LNCAP (cell line): ENCODE measurements around the gene CADM3.

Source experiments
- TF ChIP-seq, protein P1 (sequence below): fragments of 450-650 bp; IDR thresholded peaks from 2 replicates; pipeline ENCODE4 v1.5.1; 2017; ENCODE audit warnings: mild to moderate bottlenecking

Gene CADM3

GRCh38 chr1:159163614-159164228 lies 7.7 kb upstream of the CADM3 start:
- TF ChIP-seq, protein P1, sequence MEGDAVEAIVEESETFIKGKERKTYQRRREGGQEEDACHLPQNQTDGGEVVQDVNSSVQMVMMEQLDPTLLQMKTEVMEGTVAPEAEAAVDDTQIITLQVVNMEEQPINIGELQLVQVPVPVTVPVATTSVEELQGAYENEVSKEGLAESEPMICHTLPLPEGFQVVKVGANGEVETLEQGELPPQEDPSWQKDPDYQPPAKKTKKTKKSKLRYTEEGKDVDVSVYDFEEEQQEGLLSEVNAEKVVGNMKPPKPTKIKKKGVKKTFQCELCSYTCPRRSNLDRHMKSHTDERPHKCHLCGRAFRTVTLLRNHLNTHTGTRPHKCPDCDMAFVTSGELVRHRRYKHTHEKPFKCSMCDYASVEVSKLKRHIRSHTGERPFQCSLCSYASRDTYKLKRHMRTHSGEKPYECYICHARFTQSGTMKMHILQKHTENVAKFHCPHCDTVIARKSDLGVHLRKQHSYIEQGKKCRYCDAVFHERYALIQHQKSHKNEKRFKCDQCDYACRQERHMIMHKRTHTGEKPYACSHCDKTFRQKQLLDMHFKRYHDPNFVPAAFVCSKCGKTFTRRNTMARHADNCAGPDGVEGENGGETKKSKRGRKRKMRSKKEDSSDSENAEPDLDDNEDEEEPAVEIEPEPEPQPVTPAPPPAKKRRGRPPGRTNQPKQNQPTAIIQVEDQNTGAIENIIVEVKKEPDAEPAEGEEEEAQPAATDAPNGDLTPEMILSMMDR, result no peak

- TF ChIP-seq, protein P1, result no peak
Measured at GRCh38 chr1:159168043-159168442, 3.4 kb upstream of the CADM3 start.

DNA sequence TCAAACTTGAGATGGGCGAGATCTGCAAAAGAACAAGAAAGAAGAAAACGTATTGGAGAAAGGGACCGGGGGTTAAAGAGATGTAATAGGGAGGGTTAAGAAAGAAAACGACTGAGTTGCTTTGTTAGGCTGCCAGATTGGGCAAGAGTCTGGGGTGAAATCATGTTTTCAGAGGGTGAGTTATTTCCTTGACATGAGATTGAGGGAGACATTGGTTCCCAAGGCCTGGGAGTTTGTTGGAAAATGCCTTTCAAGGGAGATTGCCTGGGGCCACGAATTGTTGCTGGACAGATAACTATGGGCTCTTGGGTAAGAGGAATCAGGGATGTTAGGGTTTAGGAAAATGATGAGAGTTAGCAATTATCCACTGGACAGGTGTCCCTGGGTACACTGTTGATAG lies 776 bp upstream of the CADM3 start:
- TF ChIP-seq, protein P1, result no peak

- TF ChIP-seq, protein P1, result no peak
Measured at GRCh38 chr1:159171688-159172501, 480 bp downstream of the CADM3 start.

GRCh38 chr1:159172614-159173291 lies 1.3 kb downstream of the CADM3 start:
- TF ChIP-seq, protein P1, result no peak

- TF ChIP-seq, protein P1, result no peak
Measured at GRCh38 chr1:159173320-159173719, 1.9 kb downstream of the CADM3 start.

GRCh38 chr1:159175571-159175970 lies 4.2 kb downstream of the CADM3 start:
- TF ChIP-seq, protein P1, result no peak
